Osteoblast (primary cell): ENCODE results near the gene KAZN. TPM values are rescaled to one million over a fixed set of nuclear protein-coding genes. Genes with fewer than 3 reads are reported as not detected.

ENCODE experiments used
- DNase-seq: peaks from one replicate; pipeline ENCODE4 v3.0.0; 2011; ENCODE audit warnings: low spot score, mixed read lengths; ENCODE audit not compliant: insufficient read length; ENCODE audit errors: missing footprints
- H2AFZ ChIP-seq: 2 replicates; pipeline ENCODE4 v1.6.0; 2011; ENCODE audit warnings: mild to moderate bottlenecking, low read length
- H3K27ac ChIP-seq: 2 replicates; pipeline ENCODE4 v1.5.1; 2011; ENCODE audit warnings: mild to moderate bottlenecking, low read depth, low read length, moderate library complexity
- H3K27me3 ChIP-seq: 2 replicates; pipeline ENCODE4 v1.6.0; 2012; ENCODE audit warnings: mild to moderate bottlenecking, control low read depth, inconsistent platforms, low read length, moderate library complexity; ENCODE audit not compliant: insufficient read depth
- H3K36me3 ChIP-seq: 2 replicates; pipeline ENCODE4 v1.5.1; 2011; ENCODE audit warnings: mild to moderate bottlenecking, low read length, control low read depth, moderate library complexity; ENCODE audit not compliant: insufficient read depth
- H3K4me1 ChIP-seq: 2 replicates; pipeline ENCODE4 v1.5.1; 2011; ENCODE audit warnings: mild to moderate bottlenecking, low read length, control low read depth, moderate library complexity; ENCODE audit not compliant: insufficient read depth
- H3K4me2 ChIP-seq: 2 replicates; pipeline ENCODE4 v1.6.0; 2011; ENCODE audit warnings: mild to moderate bottlenecking, low read length; ENCODE audit not compliant: insufficient read depth
- H3K4me3 ChIP-seq: fragments of 200-600 bp; sonication (generic); 3 replicates; pipeline ENCODE4 v1.5.1; 2012; ENCODE audit warnings: mild to moderate bottlenecking, low read length, inconsistent platforms; ENCODE audit not compliant: insufficient read depth
- H3K79me2 ChIP-seq: 2 replicates; pipeline ENCODE4 v1.6.0; 2012; ENCODE audit warnings: mild to moderate bottlenecking, low read length, control low read depth, inconsistent platforms; ENCODE audit not compliant: insufficient read depth
- H3K9me3 ChIP-seq: 2 replicates; pipeline ENCODE4 v1.5.1; 2011; ENCODE audit warnings: low read depth, low read length, control low read depth
- H4K20me1 ChIP-seq: 2 replicates; pipeline ENCODE4 v1.6.0; 2012; ENCODE audit warnings: mild to moderate bottlenecking, low read length, control low read depth; ENCODE audit not compliant: insufficient read depth
- CTCF ChIP-seq: IDR thresholded peaks from 2 replicates; pipeline ENCODE4 v1.5.1; 2011; ENCODE audit warnings: mild to moderate bottlenecking, low read depth, low read length, moderate library complexity; ENCODE audit errors: extremely low read depth
- total RNA-seq: library from RNA; depleted of rRNA; stranded (reverse); fragments of >200 nt; gene quantifications from 2 replicates; pipeline ENCODE4 v1.2.3, GENCODE V29; 2012

KAZN gene
- total RNA-seq, 1 donor = 9.0 TPM

DNA sequence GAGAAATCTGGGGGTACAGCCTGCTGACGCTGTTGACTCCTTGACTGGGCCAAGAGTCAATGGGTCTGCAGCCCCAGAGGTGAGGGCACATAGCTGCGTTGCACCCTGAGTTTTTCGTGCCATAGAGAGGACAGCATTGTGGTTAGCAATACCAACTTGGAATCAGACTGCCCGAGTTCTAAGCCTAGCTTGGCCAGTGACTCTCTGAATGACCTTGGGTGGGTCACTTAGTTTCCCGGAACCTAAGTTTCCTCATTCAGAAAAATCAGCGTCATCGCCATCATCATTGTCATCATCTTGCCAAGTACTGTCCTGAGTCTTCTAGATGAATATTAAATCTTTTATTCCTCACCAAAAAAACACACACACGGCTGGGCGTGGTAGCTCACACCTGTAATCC lies 403.8 kb downstream of the KAZN start:
- Histone ChIP-seq H3K4me3 (no peak overlapping the region), H3K27ac (no peak overlapping the region), H3K4me2 (no peak overlapping the region), H3K36me3 (no peaks in the 10 kb centered on the region), H4K20me1 (peaks cover 13% of the 10 kb centered on the region), H3K27me3 (no peaks in the 10 kb centered on the region), H2AFZ (no peak overlapping the region), H3K79me2 (peaks cover 15% of the 10 kb centered on the region), H3K9me3 (no peaks in the 10 kb centered on the region), H3K4me1 (peaks cover 10% of the 10 kb centered on the region)
- TF ChIP-seq CTCF = no peak
- DNase-seq = no peak

- Histone ChIP-seq H3K27ac (no peak overlapping the region), H3K4me2 (no peak overlapping the region), H2AFZ (no peak overlapping the region), H3K27me3 (no peaks in the 10 kb centered on the region), H3K36me3 (no peaks in the 10 kb centered on the region), H3K79me2 (no peaks in the 10 kb centered on the region), H3K4me3 (no peak overlapping the region), H4K20me1 (peaks cover 13% of the 10 kb centered on the region), H3K9me3 (no peaks in the 10 kb centered on the region), H3K4me1 (no peaks in the 10 kb centered on the region)
- TF ChIP-seq CTCF = no peak
- no peak for DNase-seq
Measured at GRCh38 chr1:15004396-15004795, 405.9 kb downstream of the KAZN start.

GRCh38 chr1:15005116-15005515 lies 406.6 kb downstream of the KAZN start:
- Histone ChIP-seq H3K36me3 (no peaks in the 10 kb centered on the region), H3K4me2 (no peak overlapping the region), H3K79me2 (no peaks in the 10 kb centered on the region), H3K27ac (no peak overlapping the region), H3K4me3 (no peak overlapping the region), H3K9me3 (no peaks in the 10 kb centered on the region), H3K27me3 (no peaks in the 10 kb centered on the region), H2AFZ (no peak overlapping the region), H3K4me1 (no peaks in the 10 kb centered on the region), H4K20me1 (peaks cover 13% of the 10 kb centered on the region)
- no peak for DNase-seq
- no peak for TF ChIP-seq CTCF

GRCh38 chr1:15007368-15007767 lies 408.9 kb downstream of the KAZN start:
- Histone ChIP-seq H3K79me2 (no peaks in the 10 kb centered on the region), H3K4me1 (no peaks in the 10 kb centered on the region), H3K9me3 (no peaks in the 10 kb centered on the region), H3K4me2 (no peak overlapping the region), H4K20me1 (peaks cover 13% of the 10 kb centered on the region), H2AFZ (no peak overlapping the region), H3K27me3 (no peaks in the 10 kb centered on the region), H3K27ac (no peak overlapping the region), H3K36me3 (no peaks in the 10 kb centered on the region), H3K4me3 (no peak overlapping the region)
- no peak for DNase-seq
- no peak for TF ChIP-seq CTCF
